ENCODE data around the gene NCOA5.
A peak's percentile ranks its signal among the peaks of the same experiment; 100 is the strongest.

Gene NCOA5

GRCh38 chr20:46013829-46014516 lies 75.8 kb downstream of the NCOA5 start:
- Histone ChIP-seq H3K9ac (no peak overlapping the region), H2AFZ (peak overlapping the region; percentile 59), H3K27me3 (ENCODE audit: control insufficient read depth, insufficient read depth, low read length) (peaks cover 3% of the 10 kb centered on the region), H3K4me3 (ENCODE audit: low read depth, low read length) (no peak overlapping the region), H3K36me3 (ENCODE audit: control insufficient read depth, insufficient read depth, low read length) (no peaks in the 10 kb centered on the region), H3K4me1 (peaks cover 5% of the 10 kb centered on the region), H3K9me3 (ENCODE audit: control insufficient read depth, low read length) (no peaks in the 10 kb centered on the region), H3K27ac (no peak overlapping the region), H3K79me2 (no peaks in the 10 kb centered on the region), H3K4me2 (ENCODE audit: low read length) (peak overlapping the region; percentile 30)
- TF ChIP-seq CTCF (IDR thresholded peaks at IDR 0.05): peak; percentile 81

GRCh38 chr20:46013322-46013828 lies 76.4 kb downstream of the NCOA5 start:
- Histone ChIP-seq H3K27ac (no peak overlapping the region), H3K27me3 (ENCODE audit: control insufficient read depth, insufficient read depth, low read length) (peaks cover 3% of the 10 kb centered on the region), H3K4me3 (ENCODE audit: low read depth, low read length) (no peak overlapping the region), H3K4me2 (ENCODE audit: low read length) (no peak overlapping the region), H3K79me2 (no peaks in the 10 kb centered on the region), H3K9me3 (ENCODE audit: control insufficient read depth, low read length) (no peaks in the 10 kb centered on the region), H3K36me3 (ENCODE audit: control insufficient read depth, insufficient read depth, low read length) (no peaks in the 10 kb centered on the region), H3K9ac (no peak overlapping the region), H2AFZ (peak overlapping the region; percentile 59), H3K4me1 (peaks cover 5% of the 10 kb centered on the region)
- TF ChIP-seq CTCF (IDR thresholded peaks at IDR 0.05): no peak

- Histone ChIP-seq H3K79me2 (no peaks in the 10 kb centered on the region), H3K36me3 (ENCODE audit: control insufficient read depth, insufficient read depth, low read length) (no peaks in the 10 kb centered on the region), H3K9ac (no peak overlapping the region), H3K27me3 (ENCODE audit: control insufficient read depth, insufficient read depth, low read length) (peaks cover 3% of the 10 kb centered on the region), H3K4me3 (ENCODE audit: low read depth, low read length) (no peak overlapping the region), H2AFZ (no peak overlapping the region), H3K9me3 (ENCODE audit: control insufficient read depth, low read length) (no peaks in the 10 kb centered on the region), H3K27ac (no peak overlapping the region), H3K4me2 (ENCODE audit: low read length) (no peak overlapping the region), H3K4me1 (peaks cover 5% of the 10 kb centered on the region)
- TF ChIP-seq CTCF (IDR thresholded peaks at IDR 0.05): no peak
Observed at GRCh38 chr20:46012921-46013320, 76.8 kb downstream of the NCOA5 start.

GRCh38 chr20:46011631-46012482 lies 77.9 kb downstream of the NCOA5 start:
- Histone ChIP-seq H3K4me1 (peaks cover 5% of the 10 kb centered on the region), H3K27me3 (ENCODE audit: control insufficient read depth, insufficient read depth, low read length) (peaks cover 3% of the 10 kb centered on the region), H3K4me3 (ENCODE audit: low read depth, low read length) (no peak overlapping the region), H2AFZ (no peak overlapping the region), H3K27ac (no peak overlapping the region), H3K9ac (no peak overlapping the region), H3K9me3 (ENCODE audit: control insufficient read depth, low read length) (no peaks in the 10 kb centered on the region), H3K4me2 (ENCODE audit: low read length) (no peak overlapping the region), H3K36me3 (ENCODE audit: control insufficient read depth, insufficient read depth, low read length) (no peaks in the 10 kb centered on the region), H3K79me2 (no peaks in the 10 kb centered on the region)
- no peak for TF ChIP-seq CTCF (IDR thresholded peaks at IDR 0.05)

All from parathyroid adenoma (tissue), 2 donors.